ENCODE data around the gene NGFR. TPM values are rescaled to one million over a fixed set of nuclear protein-coding genes. Genes with fewer than 3 reads are reported as not detected.
"Not testable (repeated sequence)": the region's sequence is repeated elsewhere in the genome, so short reads cannot be mapped to it uniquely, and the experiment has no call there.

Gene NGFR
- total and polyA plus RNA-seq, 8 donors, result 2.7 to 16.2 (median 11.3) TPM

GRCh38 chr17:49501496-49501895, 6.4 kb downstream of the NGFR start:
- intact Hi-C loops (cut with DNase I), result no loop called here
- no peaks in the 10 kb centered on the region for H3K9me3 ChIP-seq

GRCh38 chr17:49502254-49502653, 7.2 kb downstream of the NGFR start:
- DNase-seq (no peak), ATAC-seq (no peak)
- H3K27ac ChIP-seq, result no peak overlapping the region
- peaks cover 2 to 6% of the 10 kb centered on the region in 2 donors for H3K4me1 ChIP-seq
- no peaks in the 10 kb centered on the region for H3K36me3 ChIP-seq
- no peak overlapping the region for H3K4me3 ChIP-seq
- TF ChIP-seq CTCF (IDR thresholded peaks at IDR 0.05), result no peak
- no peaks in the 10 kb centered on the region for H3K9me3 ChIP-seq
- peaks cover 31 to 97% of the 10 kb centered on the region in 2 donors for H3K27me3 ChIP-seq
- intact Hi-C loops (cut with DNase I), result no loop called here

More at GRCh38 chr17:49501496-49501895, 6.4 kb downstream of the NGFR start:
- Histone ChIP-seq H3K36me3 (no peaks in the 10 kb centered on the region), H3K27ac (no peak overlapping the region), H3K4me1 (peaks cover 9 to 13% of the 10 kb centered on the region in 2 donors), H3K4me3 (no peak overlapping the region), H3K27me3 (peaks cover 39 to 99% of the 10 kb centered on the region in 2 donors)
- DNase-seq (no peak), ATAC-seq (no peak)
- TF ChIP-seq CTCF (IDR thresholded peaks at IDR 0.05), result no peak

- H3K4me3 ChIP-seq; ATAC-seq; intact Hi-C loops (cut with DNase I); H3K27ac ChIP-seq; DNase-seq; H3K9me3 ChIP-seq; H3K36me3 ChIP-seq; H3K4me1 ChIP-seq: not testable (repeated sequence)
- peaks cover 27 to 97% of the 10 kb centered on the region in 2 donors for H3K27me3 ChIP-seq
These were observed 7.6 kb downstream of the NGFR start for GRCh38 chr17:49502680-49503079.

GRCh38 chr17:49504369-49504768, 9.3 kb downstream of the NGFR start:
- H3K27me3 ChIP-seq, result peaks cover 11 to 97% of the 10 kb centered on the region in 2 donors
- no peak for TF ChIP-seq CTCF (IDR thresholded peaks at IDR 0.05)
- DNase-seq (no peak), ATAC-seq (no peak)
- H3K36me3 ChIP-seq, result no peaks in the 10 kb centered on the region
- no peaks in the 10 kb centered on the region for H3K9me3 ChIP-seq
- H3K4me3 ChIP-seq, result no peak overlapping the region
- H3K27ac ChIP-seq, result no peak overlapping the region
- no peaks in the 10 kb centered on the region for H3K4me1 ChIP-seq
- intact Hi-C loops (cut with DNase I), result no loop called here

- intact Hi-C loops (cut with DNase I), result no loop called here
- H3K36me3 ChIP-seq, result no peaks in the 10 kb centered on the region
- DNase-seq, result peak in 1 of 4 donors; percentile 85
- no peak overlapping the region for H3K27ac ChIP-seq
- no peaks in the 10 kb centered on the region for H3K9me3 ChIP-seq
- ATAC-seq, result no peak
- H3K4me1 ChIP-seq, result no peaks in the 10 kb centered on the region
- H3K27me3 ChIP-seq, result peaks cover 7 to 96% of the 10 kb centered on the region in 2 donors
- no peak for TF ChIP-seq CTCF (IDR thresholded peaks at IDR 0.05)
- H3K4me3 ChIP-seq, result no peak overlapping the region
These were observed 10.8 kb downstream of the NGFR start for GRCh38 chr17:49505854-49506253.

GRCh38 chr17:49506282-49506681, 11.2 kb downstream of the NGFR start:
- Histone ChIP-seq H3K9me3 (no peaks in the 10 kb centered on the region), H3K27ac (no peak overlapping the region), H3K4me1 (no peaks in the 10 kb centered on the region), H3K27me3 (peaks cover 7 to 96% of the 10 kb centered on the region in 2 donors), H3K4me3 (no peak overlapping the region), H3K36me3 (no peaks in the 10 kb centered on the region)
- intact Hi-C loops (cut with DNase I), result no loop called here
- DNase-seq, result no peak
- TF ChIP-seq CTCF (IDR thresholded peaks at IDR 0.05), result no peak
- ATAC-seq, result no peak

Measured in left lung (tissue), 10 donors.